ENCODE measurements around the gene SASS6. TPM values are rescaled to one million over a fixed set of nuclear protein-coding genes. Genes with fewer than 3 reads are reported as not detected.
A peak's percentile ranks its signal among the peaks of the same experiment; 100 is the strongest.

The SASS6 gene
- total and polyA plus RNA-seq, 9 of the 15 experiments (the other 6 are each of a cell fraction or from before 2014, with no cell fraction given) = 11.6 to 34.1 (median 18.0) TPM

- DNase-seq (ENCODE audit: extremely low read depth in 1 of 4, low spot score in 3 of 4) = no peak
- Histone ChIP-seq H3K4me2 (ENCODE audit: insufficient read depth, low read length) (no peak overlapping the region), H3K9me3 (replicated peaks; ENCODE audit: control insufficient read depth, insufficient read depth, low read depth, low read length) (no peaks in the 10 kb centered on the region), H3K27ac (ENCODE audit: extremely low read depth, low read depth, low read length) (no peak overlapping the region), H2AFZ (ENCODE audit: low read depth, low read length) (no peak overlapping the region), H3K9me1 (ENCODE audit: control insufficient read depth, insufficient read depth, low read length) (no peaks in the 10 kb centered on the region), H3K4me3 (no peak overlapping the region), H3K36me3 (ENCODE audit: control insufficient read depth, insufficient read depth, low read length) (no peaks in the 10 kb centered on the region), H3K4me1 (replicated peaks in 1 of 2; ENCODE audit: control insufficient read depth in 2 of 2, insufficient read depth in 2 of 2, low read length in 2 of 2) (no peaks in the 10 kb centered on the region), H4K20me1 (replicated peaks; ENCODE audit: control insufficient read depth, insufficient read depth, low read length) (no peaks in the 10 kb centered on the region), H3K27me3 (ENCODE audit: control insufficient read depth in 2 of 2, insufficient read depth in 2 of 2, low read length in 2 of 2) (no peaks in the 10 kb centered on the region), H3K79me2 (ENCODE audit: control insufficient read depth, insufficient read depth, low read length) (no peaks in the 10 kb centered on the region), H3K9ac (ENCODE audit: insufficient read depth in 1 of 2, low read depth in 2 of 2, low read length in 2 of 2) (no peak overlapping the region)
- intact Hi-C loops (cut with micrococcal nuclease) = no loop called here
- no peak for FAIRE-seq
- CTCF ChIA-PET (ENCODE audit: low intra/inter-chr PET ratio) = interaction anchor here (0.6 kb wide), 1 partner anchor 832 kb away, joined by 5 read pairs; no protein-coding TSS in a partner anchor
- TF ChIP-seq C11orf30 (IDR thresholded peaks at IDR 0.05; ENCODE audit: low read depth) (peak; percentile 55), CBX5 (IDR thresholded peaks at IDR 0.05; ENCODE audit: borderline replicate concordance, low read depth) (no peak), MAFF (IDR thresholded peaks at IDR 0.05; ENCODE audit: low read length) (peak; percentile 30; the same call in 1 of the 2 replicates), ZNF75A (CRISPR knock-in tag; IDR thresholded peaks at IDR 0.05) (no peak), ZNF316 (IDR thresholded peaks at IDR 0.05) (peak; percentile 86)
- 76% methylated on average over 2 of the region's 2 CpGs for WGBS (ENCODE audit: insufficient coverage, low coverage, missing lambda C conversion rate)
- POLR2A ChIA-PET = no interaction called here
- no TSS peak for BruUV-seq (replicated peaks)
- ATAC-seq = no peak
- in situ Hi-C loops (cut with MboI) = no loop called here
These were observed 35.3 kb upstream of the SASS6 start for GRCh38 chr1:100168051-100168450.

- ChIA-PET CTCF (ENCODE audit: low intra/inter-chr PET ratio) (no interaction called here), POLR2A (interaction anchor here (1.1 kb wide), 1 partner anchor 198 kb away, joined by 3 read pairs; no protein-coding TSS in a partner anchor)
- no peak for DNase-seq (ENCODE audit: extremely low read depth in 1 of 4, low spot score in 3 of 4)
- H3K9me1 ChIP-seq (ENCODE audit: control insufficient read depth, insufficient read depth, low read length) = no peaks in the 10 kb centered on the region
- H3K27me3 ChIP-seq (ENCODE audit: control insufficient read depth in 2 of 2, insufficient read depth in 2 of 2, low read length in 2 of 2) = no peaks in the 10 kb centered on the region
- H3K9ac ChIP-seq (ENCODE audit: insufficient read depth in 1 of 2, low read depth in 2 of 2, low read length in 2 of 2) = no peak overlapping the region
- no peak for ATAC-seq
- no peak overlapping the region for H3K4me2 ChIP-seq (ENCODE audit: insufficient read depth, low read length)
- WGBS (ENCODE audit: insufficient coverage, low coverage, missing lambda C conversion rate) = 48% methylated on average over 5 of the region's 5 CpGs
- intact Hi-C loops (cut with micrococcal nuclease) = no loop called here
- H3K27ac ChIP-seq (ENCODE audit: extremely low read depth, low read depth, low read length) = no peak overlapping the region
- no peak overlapping the region for H2AFZ ChIP-seq (ENCODE audit: low read depth, low read length)
- in situ Hi-C loops (cut with MboI) = no loop called here
- no peaks in the 10 kb centered on the region for H3K9me3 ChIP-seq (replicated peaks; ENCODE audit: control insufficient read depth, insufficient read depth, low read depth, low read length)
- no TSS peak for BruUV-seq (replicated peaks)
- no peak for FAIRE-seq
- TF ChIP-seq ZNF121 (CRISPR knock-in tag; conservative IDR thresholded peaks at IDR 0.05) (peak; percentile 81), ELF4 (CRISPR knock-in tag; IDR thresholded peaks at IDR 0.05) (no peak)
- no peak overlapping the region for H3K4me3 ChIP-seq
- no peaks in the 10 kb centered on the region for H3K4me1 ChIP-seq (replicated peaks in 1 of 2; ENCODE audit: control insufficient read depth in 2 of 2, insufficient read depth in 2 of 2, low read length in 2 of 2)
- H3K79me2 ChIP-seq (ENCODE audit: control insufficient read depth, insufficient read depth, low read length) = no peaks in the 10 kb centered on the region
- H3K36me3 ChIP-seq (ENCODE audit: control insufficient read depth, insufficient read depth, low read length) = no peaks in the 10 kb centered on the region
- no peaks in the 10 kb centered on the region for H4K20me1 ChIP-seq (replicated peaks; ENCODE audit: control insufficient read depth, insufficient read depth, low read length)
These were observed 32.0 kb upstream of the SASS6 start for GRCh38 chr1:100164702-100165101.

Measured in K562 (cell line).